ENCODE measurements around the gene TPRG1. TPM values are rescaled to one million over a fixed set of nuclear protein-coding genes. Genes with fewer than 3 reads are reported as not detected.
A peak's percentile ranks its signal among the peaks of the same experiment; 100 is the strongest.

TPRG1 gene
- total RNA-seq, result 0.35 and 0.94 TPM in 2 replicates

GRCh38 chr3:189171707-189172106 lies at the start of gene TPRG1:
TSS of gene TPRG1 (plus strand) at chr3:189171971. CDS start at chr3:189207385, 35,414 bp downstream.
- no peak for DNase-seq (ENCODE audit: low read depth)

DNA sequence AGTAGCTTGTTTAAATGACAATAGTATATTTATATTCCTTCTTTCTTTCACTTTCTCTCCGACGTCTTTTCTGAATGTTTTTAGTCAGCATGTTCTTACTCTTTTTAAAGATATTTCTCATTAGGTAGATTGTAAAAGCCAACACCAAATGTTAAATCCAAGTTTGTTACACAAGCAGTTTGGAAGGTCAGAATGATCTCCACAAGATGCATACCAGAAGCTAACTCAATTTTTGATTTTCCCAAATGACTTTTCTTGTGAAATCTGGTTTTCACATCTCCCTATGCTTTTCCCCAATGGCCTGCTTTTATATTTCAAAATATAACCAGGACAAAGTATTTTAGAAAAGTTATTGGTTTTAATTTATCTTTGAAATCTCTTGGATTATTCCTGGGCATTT lies 49.7 kb upstream of the TPRG1 start:
- no peak for DNase-seq (ENCODE audit: low read depth)

- no peak for DNase-seq (ENCODE audit: low read depth)
These were observed 49.1 kb upstream of the TPRG1 start for GRCh38 chr3:189122526-189123205.

DNA sequence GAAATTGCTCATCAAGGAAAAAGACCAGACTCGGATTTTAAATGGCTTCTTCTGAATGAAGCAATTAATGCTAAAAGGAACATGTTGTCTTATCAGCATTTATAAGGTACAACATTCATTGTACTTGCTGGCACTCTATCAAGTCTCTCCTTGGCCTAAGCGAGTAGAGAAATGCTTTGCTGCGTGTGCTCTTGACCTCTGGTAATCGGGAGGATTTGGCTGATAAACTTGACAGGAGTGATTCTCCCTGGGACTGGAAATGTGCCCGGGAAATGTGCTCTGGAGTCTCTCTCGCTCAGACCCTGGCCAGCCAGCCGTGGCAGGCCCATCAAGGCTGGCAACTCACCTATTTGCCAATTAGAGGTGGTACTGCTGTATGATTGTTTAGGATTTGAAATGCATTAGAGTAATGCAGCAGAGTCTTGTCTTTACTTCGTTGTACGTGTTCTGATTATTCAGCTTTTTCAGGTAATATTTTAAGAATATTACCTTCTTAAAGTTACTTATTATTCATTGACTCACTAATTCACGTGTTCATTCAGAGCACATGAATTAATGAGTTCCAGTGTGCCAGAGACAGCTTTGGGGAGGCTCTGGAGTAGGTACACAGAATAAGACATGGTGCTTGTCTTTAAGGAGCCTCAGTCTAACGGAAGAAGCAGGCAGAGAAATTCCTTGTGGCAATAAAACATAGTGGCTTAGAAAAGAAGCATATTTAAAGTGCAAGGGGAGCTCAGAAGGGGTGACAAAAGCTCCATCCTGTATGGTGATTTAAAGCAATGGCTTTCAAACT lies 48.0 kb upstream of the TPRG1 start:
- DNase-seq (ENCODE audit: low read depth), result peak; percentile 66

DNA sequence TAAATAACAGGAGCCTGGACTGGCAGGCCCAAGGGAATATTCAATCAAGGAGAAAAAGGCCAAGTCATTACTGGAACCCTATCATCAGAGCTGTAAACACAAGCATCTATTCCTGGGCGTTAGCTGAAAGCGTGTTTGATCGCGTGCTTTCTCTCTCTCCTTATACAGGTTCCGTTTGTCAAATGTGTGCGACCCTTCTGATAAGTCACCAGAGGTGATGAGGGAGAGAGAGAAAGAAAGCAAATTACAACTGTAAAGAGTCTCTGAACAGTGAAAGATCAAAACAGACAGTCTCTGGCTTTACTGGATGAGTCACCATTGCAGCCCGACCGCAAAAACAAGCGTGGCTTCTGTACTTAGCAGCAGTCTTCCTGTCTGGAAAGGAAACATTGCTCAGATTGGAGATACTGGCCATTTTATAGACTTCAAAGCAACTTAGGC lies 39.5 kb upstream of the TPRG1 start:
- peak; percentile 81 for DNase-seq (ENCODE audit: low read depth)

DNA sequence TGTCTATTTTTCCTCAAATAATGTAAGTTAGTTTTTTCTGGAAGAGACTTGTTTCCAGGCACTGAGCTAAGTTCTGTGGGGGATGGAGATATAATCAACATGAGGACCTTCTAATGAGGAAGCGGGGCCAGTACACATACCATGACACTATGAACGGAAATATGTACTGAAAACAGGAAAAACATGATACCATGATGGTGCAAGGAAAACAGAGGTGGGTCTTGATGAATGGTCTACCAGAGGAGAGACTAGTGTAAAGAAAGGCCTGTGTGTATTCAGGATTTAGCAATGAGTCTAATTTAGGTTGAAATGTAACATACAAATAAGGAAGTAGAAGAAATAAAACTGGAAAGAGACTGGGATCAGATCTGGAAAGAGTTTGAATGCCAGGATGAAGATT lies 38.9 kb upstream of the TPRG1 start:
- no peak for DNase-seq (ENCODE audit: low read depth)

- no peak for DNase-seq (ENCODE audit: low read depth)
These were observed 38.0 kb upstream of the TPRG1 start for GRCh38 chr3:189133768-189134167.

GRCh38 chr3:189137416-189137815 lies 34.4 kb upstream of the TPRG1 start:
- no peak for DNase-seq (ENCODE audit: low read depth)

GRCh38 chr3:189138901-189139610 lies 32.7 kb upstream of the TPRG1 start:
- no peak for DNase-seq (ENCODE audit: low read depth)

DNA sequence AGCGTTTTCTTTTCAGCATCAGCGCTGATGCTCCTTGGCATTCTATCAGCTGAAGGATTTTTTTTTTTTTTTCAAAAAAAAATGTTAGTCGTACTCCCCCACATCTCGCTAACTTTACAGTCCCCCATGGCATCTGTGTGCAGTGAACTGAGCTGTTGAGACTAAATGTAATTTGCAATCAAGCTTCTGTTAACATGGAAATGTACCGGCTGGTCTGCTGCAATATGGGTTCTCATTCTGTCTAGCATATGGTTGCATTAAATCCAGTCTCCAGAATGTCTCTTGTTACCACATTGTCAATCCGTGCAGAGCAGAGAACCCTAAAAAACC lies 32.2 kb upstream of the TPRG1 start:
- DNase-seq (ENCODE audit: low read depth), result no peak

GRCh38 chr3:189142527-189142926 lies 29.2 kb upstream of the TPRG1 start:
- DNase-seq (ENCODE audit: low read depth), result no peak

GRCh38 chr3:189143321-189143720 lies 28.4 kb upstream of the TPRG1 start:
- no peak for DNase-seq (ENCODE audit: low read depth)

GRCh38 chr3:189143771-189144170 lies 28.0 kb upstream of the TPRG1 start:
- DNase-seq (ENCODE audit: low read depth), result no peak

GRCh38 chr3:189144645-189145044 lies 27.1 kb upstream of the TPRG1 start:
- peak; percentile 88 for DNase-seq (ENCODE audit: low read depth)

GRCh38 chr3:189146848-189147247 lies 24.9 kb upstream of the TPRG1 start:
- DNase-seq (ENCODE audit: low read depth), result no peak

- peak; percentile 65 for DNase-seq (ENCODE audit: low read depth)
These were observed 23.7 kb upstream of the TPRG1 start for GRCh38 chr3:189148081-189148507.

GRCh38 chr3:189149203-189149602 lies 22.6 kb upstream of the TPRG1 start:
- no peak for DNase-seq (ENCODE audit: low read depth)

- DNase-seq (ENCODE audit: low read depth), result no peak
These were observed 14.4 kb upstream of the TPRG1 start for GRCh38 chr3:189157232-189158007.

DNA sequence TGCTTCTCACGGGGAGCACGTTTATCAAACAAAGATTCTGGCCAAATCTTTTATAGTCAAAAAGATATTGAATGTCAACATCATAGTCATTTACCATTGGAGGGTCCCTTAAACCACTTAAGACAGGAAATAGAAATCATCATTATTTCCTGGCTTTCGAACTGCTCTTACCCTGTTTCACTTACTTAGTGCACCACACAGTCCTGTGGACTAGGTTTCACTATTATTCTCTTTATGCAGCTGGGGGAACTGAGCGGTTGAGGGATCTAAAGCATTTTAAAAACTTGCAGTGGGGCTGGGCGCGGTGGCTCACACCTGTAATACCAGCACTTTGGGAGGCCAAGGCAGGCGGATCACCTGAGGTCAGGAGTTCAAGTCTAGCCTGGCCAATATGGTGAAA lies 13.7 kb upstream of the TPRG1 start:
- DNase-seq (ENCODE audit: low read depth), result no peak

DNA sequence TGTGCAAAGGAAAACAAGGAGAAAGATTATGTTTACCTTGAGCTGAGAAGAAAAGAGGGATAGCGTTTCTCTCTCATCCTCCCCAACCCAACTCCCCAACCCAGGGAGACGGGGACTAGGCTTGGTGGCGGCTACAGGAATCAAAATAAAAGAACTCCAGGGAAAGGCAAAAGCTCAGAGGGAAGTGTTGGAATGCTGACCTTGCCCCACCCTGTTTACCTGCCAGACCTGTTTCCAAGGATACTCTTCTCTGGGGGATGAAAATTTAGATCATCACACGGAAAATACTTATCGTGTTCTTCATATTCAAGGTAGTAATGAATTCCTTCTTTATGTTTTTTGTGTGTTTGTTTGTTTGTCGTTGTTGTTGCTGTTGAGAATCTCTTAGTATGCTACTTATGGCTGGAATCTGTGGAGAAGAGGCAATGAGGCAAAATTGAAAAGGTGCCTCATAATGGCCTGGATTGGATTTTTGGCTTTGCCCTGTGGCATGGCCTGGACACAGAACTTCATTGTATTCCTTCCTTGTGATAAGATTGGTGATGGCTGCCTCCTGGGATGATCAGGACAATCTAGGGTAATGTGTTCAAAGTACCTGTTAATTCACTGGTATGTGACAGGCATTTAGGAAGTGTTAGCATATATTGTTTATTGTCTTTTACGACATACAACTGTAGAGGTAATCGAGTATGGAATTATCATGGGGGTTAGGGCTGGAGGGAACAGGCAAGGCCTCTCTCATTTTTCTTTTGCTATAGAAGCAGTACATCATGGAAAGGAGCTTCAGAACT lies 11.1 kb upstream of the TPRG1 start:
- DNase-seq (ENCODE audit: low read depth), result no peak

DNA sequence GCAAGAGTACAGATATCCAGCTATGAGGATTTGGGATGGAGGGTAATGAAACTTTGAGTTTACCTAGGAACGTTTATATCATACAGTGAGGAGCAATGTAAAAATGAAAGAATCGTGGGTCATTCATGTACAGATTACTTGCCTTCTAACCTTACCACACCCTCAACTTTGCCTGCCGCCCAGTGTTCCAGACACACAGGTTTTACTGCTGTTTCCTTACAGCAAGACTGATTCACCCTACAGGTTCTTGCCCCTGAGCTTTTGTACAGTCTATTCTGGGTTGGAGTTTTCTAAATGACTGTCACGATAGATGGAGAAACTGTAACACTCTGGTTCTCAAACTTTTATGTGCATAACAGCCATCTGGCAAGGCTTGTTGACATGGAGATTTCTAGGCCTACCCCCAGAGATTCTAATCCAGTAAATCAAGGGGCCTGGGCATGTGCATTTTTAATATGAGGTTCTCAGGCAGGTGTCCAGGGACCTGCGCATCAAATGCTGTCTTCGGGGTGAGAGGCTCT lies 6.6 kb upstream of the TPRG1 start:
- no peak for DNase-seq (ENCODE audit: low read depth)
